HUDEP-2 (cell line): ENCODE results near the gene ATXN2.
"Not testable (repeated sequence)": the region's sequence is repeated elsewhere in the genome, so short reads cannot be mapped to it uniquely, and the experiment has no call there.

Experiments
- DNase-seq, 76 experiments: peaks; one replicate each; lab custom pipeline; 2025; ENCODE audit not compliant: unreplicated experiment in 76 of 76; lab: John Stamatoyannopoulos, UW

ATXN2 gene

DNA sequence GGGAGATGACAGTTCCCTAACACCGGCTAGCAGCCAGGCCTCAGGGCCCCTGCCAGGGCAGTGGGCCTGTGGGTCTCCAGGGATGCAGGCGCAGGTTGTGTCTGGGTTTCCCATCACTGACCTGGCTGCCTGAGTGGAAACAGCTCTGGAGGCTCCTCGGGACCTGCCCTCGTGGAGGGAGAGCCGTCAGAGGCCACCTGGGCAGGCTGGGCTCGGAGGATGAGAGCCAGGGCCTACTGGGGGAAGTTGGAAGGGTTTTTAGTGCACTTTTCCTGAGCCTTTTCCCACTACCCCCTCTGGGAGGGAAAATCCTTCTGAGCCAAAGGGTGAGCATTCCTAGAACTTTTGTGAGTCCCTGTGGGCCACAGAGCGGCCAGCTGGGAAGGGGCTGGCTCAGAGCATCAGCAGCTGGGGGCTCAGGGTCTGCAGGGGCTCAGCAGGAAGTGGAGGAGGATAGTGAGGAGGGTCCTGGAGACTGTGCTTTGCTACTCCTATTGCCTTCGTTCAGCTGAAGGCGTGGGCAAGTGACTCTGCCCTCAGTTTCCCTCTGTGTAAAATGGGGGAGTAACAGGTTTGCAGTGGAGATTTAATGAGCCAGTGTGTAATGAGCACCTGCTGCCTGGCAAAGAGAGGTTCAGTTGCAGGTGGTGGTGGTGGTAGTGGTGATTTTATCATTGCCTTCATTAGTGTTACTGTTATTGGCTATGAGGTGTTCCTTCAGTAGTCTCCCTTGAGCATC lies 191.6 kb downstream of the ATXN2 start:
- peak in 2 of 76 experiments; percentile 9 to 29 for DNase-seq

DNA sequence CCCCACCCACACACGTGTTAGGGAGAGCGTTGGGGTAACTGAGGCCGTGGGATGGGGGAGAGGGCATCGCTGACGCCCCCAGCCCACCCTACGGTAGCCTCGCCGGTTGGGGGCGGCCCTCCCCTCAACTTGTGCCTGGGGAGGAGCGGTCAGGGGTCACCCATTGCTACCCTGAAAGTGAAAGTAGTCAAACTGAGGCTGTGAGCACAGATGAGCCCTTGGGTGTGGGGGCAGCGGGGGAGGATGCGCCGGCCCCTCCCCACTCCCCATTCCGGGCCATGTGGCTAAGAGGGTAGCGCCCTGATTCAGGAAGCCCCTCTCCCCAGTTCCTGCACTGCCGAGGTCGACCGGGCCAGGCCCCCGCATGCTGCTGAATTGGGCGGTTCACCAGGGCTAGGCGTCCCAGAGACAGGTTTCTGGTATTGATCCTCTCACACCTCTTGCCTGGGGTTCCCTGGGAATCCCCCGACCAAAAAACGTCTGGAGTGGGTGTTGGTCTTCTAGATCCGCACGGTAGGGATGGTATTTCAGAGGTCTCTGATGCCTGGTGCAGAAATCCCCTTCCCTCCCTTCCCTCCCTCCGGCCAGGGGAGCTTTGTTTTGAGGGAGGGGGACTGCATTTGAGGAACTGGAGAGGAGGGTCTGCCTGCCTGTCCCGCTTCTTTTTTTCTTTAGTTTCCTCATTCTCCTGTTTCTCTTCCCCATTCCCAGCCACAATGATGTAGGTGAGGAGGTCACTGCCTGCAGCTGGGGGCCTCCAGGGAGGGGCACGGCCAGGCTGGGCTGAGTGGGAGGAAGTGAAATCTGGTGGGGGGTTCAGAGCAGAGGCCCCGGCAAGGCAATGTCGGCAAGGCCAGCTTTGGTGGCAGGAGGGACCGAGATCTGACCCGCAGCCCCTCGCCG lies 192.4 kb downstream of the ATXN2 start:
- DNase-seq: peak in 3 of 76 experiments; percentile 13 to 32 (median 22)

DNA sequence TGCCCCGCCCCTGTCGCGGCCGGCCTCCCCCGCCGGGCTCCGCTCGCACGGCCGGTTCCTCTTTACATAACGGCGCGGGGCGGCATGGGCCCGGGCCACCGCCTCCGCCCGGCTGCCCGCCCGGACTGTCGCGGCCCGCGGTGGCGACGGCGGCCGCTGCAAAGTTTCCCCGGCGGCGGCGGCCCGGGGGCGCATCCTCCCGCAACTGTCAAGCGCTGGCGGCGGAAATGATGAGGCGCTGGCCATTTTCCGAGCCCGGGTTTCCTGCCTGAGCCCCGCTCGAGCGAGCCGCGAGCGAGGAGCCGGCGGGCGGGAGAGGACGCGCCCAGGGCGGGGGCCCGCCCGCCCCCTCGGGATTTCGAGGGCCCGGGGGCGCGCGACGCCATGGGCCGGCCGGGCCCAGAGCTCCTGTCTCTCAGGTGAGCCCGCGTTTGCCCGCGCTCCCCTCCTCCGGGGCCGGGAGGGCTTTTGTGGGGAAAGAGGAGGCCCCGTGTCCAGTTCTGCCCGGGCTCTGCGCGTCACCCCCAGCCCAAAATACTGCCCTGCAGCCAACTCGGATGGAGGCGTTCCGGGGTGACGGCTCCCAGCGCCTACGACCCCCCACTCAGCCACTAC lies 193.1 kb downstream of the ATXN2 start, which contains the start of gene SH2B3:
SH2B3 (plus strand) TSS at position 65 of the 615 bp plus-strand sequence. CDS start 12,223 bp downstream, outside the sequence.
- peak in 20 of 76 experiments; percentile 41 to 74 (median 65) for DNase-seq

DNA sequence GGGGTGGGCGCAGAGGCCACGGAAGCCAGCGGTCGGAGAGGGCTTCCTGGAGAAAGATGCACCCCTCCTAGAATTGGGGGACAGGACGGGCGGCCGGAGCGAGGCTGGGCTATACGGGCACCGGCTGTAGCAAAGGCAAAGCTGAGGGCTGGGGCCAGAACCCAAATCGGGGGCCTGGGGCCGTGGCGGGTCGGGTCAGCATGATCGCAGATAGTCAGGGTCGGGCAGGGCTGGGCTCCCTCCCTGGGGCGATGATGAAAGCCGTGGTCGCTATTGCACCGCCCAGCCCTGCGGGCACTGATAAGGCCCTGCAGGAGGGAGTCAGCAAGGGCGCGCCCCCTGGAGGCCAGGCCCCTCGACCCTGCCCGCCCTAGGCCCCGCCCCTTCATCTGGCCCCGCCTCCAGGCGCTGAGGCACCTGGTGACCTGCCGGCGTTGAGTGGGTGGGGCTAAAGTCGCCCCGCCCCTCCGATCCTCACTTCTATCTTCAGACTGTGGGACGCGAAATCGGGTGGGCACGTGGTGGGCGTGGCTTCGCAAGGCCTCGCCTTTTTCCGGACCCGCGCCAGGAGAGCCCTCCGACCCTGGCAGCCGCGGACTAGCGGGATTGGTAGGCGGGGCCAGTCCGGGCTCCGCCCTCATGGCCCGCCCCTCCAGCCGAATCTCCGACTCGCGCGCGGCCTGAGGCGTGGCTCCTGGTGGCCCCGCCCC lies 193.8 kb downstream of the ATXN2 start:
- DNase-seq: peak; percentile 83 to 100 (median 99)

DNA sequence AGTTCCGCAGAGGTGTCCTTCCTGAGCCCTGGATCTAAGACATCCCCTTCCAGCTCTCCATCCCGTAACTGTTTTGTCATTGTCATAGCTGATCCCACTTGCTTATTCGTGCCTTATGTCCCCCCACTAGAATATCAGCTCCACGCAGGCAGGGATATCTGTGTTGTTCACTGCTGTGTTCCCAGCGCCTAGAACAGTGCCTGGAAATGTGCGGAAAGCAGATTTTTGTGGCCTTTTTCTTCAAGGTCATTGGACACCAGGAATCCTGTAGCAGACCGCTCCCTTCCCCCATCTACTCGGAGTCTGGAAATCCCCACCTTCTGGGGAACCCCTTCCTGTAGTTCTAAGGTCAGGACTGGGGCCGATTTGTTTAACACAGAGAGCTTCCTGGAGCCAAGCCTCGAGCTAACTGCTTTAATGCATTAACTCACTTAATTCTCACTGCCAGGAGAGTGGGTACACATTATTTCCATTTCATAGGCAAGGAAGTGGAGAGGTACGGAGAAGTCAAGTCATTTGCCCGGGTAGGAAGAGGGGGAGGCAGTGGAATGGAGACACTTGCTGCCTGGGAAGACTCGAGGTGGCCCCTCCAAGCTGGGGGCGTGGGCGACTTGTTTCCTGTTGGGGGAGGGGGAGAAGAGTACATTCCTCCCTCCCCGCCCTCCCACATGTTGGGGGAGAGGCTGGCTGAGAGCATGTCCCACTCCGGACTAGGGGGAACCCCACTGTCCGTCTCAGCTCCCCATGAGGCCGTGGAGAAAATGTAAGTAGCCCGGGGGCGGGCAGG lies 194.6 kb downstream of the ATXN2 start:
- peak in 60 of 76 experiments; percentile 9 to 79 (median 56) for DNase-seq

DNA sequence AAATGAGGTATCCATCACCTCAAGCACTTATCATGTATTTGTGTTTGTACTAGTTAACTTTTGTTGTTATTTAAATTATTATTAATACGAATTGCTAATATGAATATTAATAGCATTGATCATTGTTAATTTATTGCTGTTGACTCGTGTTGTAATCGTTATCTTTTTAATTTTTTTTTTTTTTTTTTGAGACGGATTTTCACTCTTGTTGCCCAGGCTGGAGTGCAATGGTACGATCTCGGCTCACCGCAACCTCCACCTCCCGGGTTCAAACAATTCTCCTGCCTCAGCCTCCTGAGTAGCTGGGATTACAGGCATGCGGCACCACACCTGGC lies 196.7 kb downstream of the ATXN2 start:
- not testable (repeated sequence) for DNase-seq
